ENCODE data around the gene TBC1D17. TPM values are rescaled to one million over a fixed set of nuclear protein-coding genes. Genes with fewer than 3 reads are reported as not detected.

The TBC1D17 gene
- polyA plus RNA-seq, 6 donors from 2014 or later = 10.5 to 20.6 (median 12.3) TPM

GRCh38 chr19:49930483-49931011 lies 53.0 kb downstream of the TBC1D17 start:
- DNase-seq = no peak
- Mint-ChIP-seq H3K36me3 (no peaks in the 10 kb centered on the region), H3K27me3 (no peaks in the 10 kb centered on the region), H3K4me1 (peaks cover 34 to 52% (median 39%) of the 10 kb centered on the region in 3 donors), H3K9me3 (peaks cover 0 to 5% (median 0%) of the 10 kb centered on the region in 7 donors), H3K27ac (peak overlapping the region in 5 of 6 donors; percentile 97 to 99 (median 98)), H3K4me3 (peak overlapping the region in 6 of 8 donors; percentile 71 to 99 (median 98))
- no peak for ATAC-seq (ENCODE audit: low read depth in 2 of 2)

GRCh38 chr19:49931293-49932040 lies 54.0 kb downstream of the TBC1D17 start:
- no peak for ATAC-seq (ENCODE audit: low read depth in 2 of 2)
- Mint-ChIP-seq H3K27me3 (no peaks in the 10 kb centered on the region), H3K4me1 (peaks cover 33 to 48% (median 38%) of the 10 kb centered on the region in 3 donors), H3K9me3 (peaks cover 0 to 5% (median 0%) of the 10 kb centered on the region in 7 donors), H3K36me3 (no peaks in the 10 kb centered on the region), H3K27ac (no peak overlapping the region), H3K4me3 (peak overlapping the region in 4 of 8 donors; percentile 57 to 71 (median 66))
- no peak for DNase-seq

DNA sequence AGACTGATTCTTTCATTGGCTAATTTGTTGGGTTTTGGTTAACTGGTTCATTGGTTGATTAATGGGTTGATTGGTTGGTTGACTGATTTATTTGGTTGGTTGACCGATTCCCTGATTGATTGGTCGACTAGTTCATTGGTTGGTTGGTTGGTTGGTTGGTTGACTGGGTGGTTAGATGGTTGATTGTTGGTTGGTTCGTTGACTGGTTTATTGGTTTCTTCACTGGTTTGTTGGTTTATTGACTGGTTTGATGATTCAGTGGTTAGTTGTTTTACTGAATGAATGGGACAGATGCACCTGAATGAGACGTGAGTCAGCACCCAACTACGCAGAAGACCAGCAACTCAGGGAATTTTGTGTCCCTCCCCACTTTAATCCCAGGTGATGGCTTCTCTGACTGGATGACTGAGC lies 54.5 kb downstream of the TBC1D17 start:
- H3K4me3 Mint-ChIP-seq = no peak overlapping the region
- H3K27ac Mint-ChIP-seq = peak overlapping the region in 1 of 6 donors; percentile 12
- no peaks in the 10 kb centered on the region for H3K36me3 Mint-ChIP-seq
- peaks cover 33 to 43% (median 36%) of the 10 kb centered on the region in 3 donors for H3K4me1 Mint-ChIP-seq
- peaks cover 0 to 5% (median 0%) of the 10 kb centered on the region in 7 donors for H3K9me3 Mint-ChIP-seq
- ATAC-seq (ENCODE audit: low read depth in 2 of 2) (no peak), DNase-seq (no peak)
- H3K27me3 Mint-ChIP-seq = no peaks in the 10 kb centered on the region

GRCh38 chr19:49932731-49933131 lies 55.2 kb downstream of the TBC1D17 start:
- ATAC-seq (ENCODE audit: low read depth in 2 of 2) (no peak), DNase-seq (no peak)
- Mint-ChIP-seq H3K4me3 (peak overlapping the region in 1 of 8 donors; percentile 40), H3K9me3 (peaks cover 0 to 5% (median 0%) of the 10 kb centered on the region in 7 donors), H3K27ac (no peak overlapping the region), H3K4me1 (peaks cover 27 to 39% (median 30%) of the 10 kb centered on the region in 3 donors), H3K27me3 (no peaks in the 10 kb centered on the region), H3K36me3 (no peaks in the 10 kb centered on the region)

GRCh38 chr19:49933643-49934042 lies 56.1 kb downstream of the TBC1D17 start:
- Mint-ChIP-seq H3K9me3 (peaks cover 0 to 5% (median 0%) of the 10 kb centered on the region in 7 donors), H3K4me1 (peaks cover 18 to 32% (median 23%) of the 10 kb centered on the region in 3 donors), H3K27me3 (no peaks in the 10 kb centered on the region), H3K4me3 (no peak overlapping the region), H3K36me3 (no peaks in the 10 kb centered on the region), H3K27ac (peak overlapping the region in 2 of 6 donors; percentile 20 to 84)
- no peak for ATAC-seq (ENCODE audit: low read depth in 2 of 2)
- no peak for DNase-seq

DNA sequence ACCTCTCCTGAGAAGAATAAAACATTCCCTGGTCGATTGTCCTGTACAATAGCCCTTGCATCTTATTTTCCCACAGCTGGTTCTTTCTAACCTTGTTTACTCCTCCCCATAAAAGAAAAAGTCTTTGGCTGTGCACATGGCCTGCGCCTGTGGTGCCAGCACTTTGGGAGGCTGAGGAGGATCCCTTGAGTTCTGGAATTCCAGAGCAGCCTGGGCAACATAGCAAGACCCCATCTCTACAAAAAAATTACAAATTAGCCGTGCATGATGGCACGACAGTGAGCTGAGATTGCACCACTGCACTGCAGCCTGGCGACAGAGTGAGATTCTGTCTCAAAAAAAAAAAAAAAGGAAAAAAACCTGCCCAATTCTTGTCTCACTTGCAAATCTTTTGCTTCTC lies 59.0 kb downstream of the TBC1D17 start:
- Mint-ChIP-seq H3K4me1 (peaks cover 0 to 18% (median 5%) of the 10 kb centered on the region in 3 donors), H3K4me3 (no peak overlapping the region), H3K27ac (peak overlapping the region in 2 of 6 donors; percentile 53 to 66), H3K27me3 (peaks cover 6 to 19% (median 10%) of the 10 kb centered on the region in 3 donors), H3K9me3 (no peaks in the 10 kb centered on the region), H3K36me3 (no peaks in the 10 kb centered on the region)
- ATAC-seq (ENCODE audit: low read depth in 2 of 2) (no peak), DNase-seq (no peak)

- Mint-ChIP-seq H3K9me3 (no peaks in the 10 kb centered on the region), H3K27me3 (peaks cover 6 to 23% (median 10%) of the 10 kb centered on the region in 3 donors), H3K4me3 (peak overlapping the region in 2 of 8 donors; percentile 41 to 52), H3K27ac (peak overlapping the region in 1 of 6 donors; percentile 62), H3K4me1 (peaks cover 0 to 18% (median 5%) of the 10 kb centered on the region in 3 donors), H3K36me3 (no peaks in the 10 kb centered on the region)
- peak; percentile 74 for DNase-seq
- peak; percentile 77 to 90 for ATAC-seq (ENCODE audit: low read depth in 2 of 2)
These were observed 60.4 kb downstream of the TBC1D17 start for GRCh38 chr19:49937750-49938381.

Other genes with a start within 250 kb of the TBC1D17 start
- 10 to 100 TPM; 16.6 to 24.9 (median 19.9) TPM for gene RRAS, start 237.6 kb upstream of the TBC1D17 start, polyA plus RNA-seq (ENCODE audit: low read depth in 6 of 6)
- 1 to 10 TPM in 3 of 6 donors, under 1 TPM in 2, not detected in 1; 0.84 to 2.9 (median 1.1) TPM for gene SCAF1, start 235.5 kb upstream of the TBC1D17 start, polyA plus RNA-seq (ENCODE audit: low read depth in 6 of 6)
- gene IRF3, start 211.8 kb upstream of the TBC1D17 start, polyA plus RNA-seq (ENCODE audit: low read depth in 6 of 6) = 10 to 100 TPM; 39.3 to 60.5 (median 52.4) TPM
- gene BCL2L12, start 211.8 kb upstream of the TBC1D17 start, polyA plus RNA-seq (ENCODE audit: low read depth in 6 of 6) = 10 to 100 TPM in 4 of 6 donors, 1 to 10 TPM in 2; 8.0 to 12.7 (median 10.6) TPM
- 100 to 1,000 TPM; 175 to 363 (median 192) TPM for gene PRMT1, start 200.4 kb upstream of the TBC1D17 start, polyA plus RNA-seq (ENCODE audit: low read depth in 6 of 6)
- gene ADM5, start 188.1 kb upstream of the TBC1D17 start, polyA plus RNA-seq (ENCODE audit: low read depth in 6 of 6) = under 1 TPM in 4 of 6 donors, not detected in 2; 0.19 to 0.47 (median 0.26) TPM
- not detected for gene CPT1C, start 186.6 kb upstream of the TBC1D17 start, polyA plus RNA-seq (ENCODE audit: low read depth in 6 of 6)
- gene TSKS, start 114.4 kb upstream of the TBC1D17 start, polyA plus RNA-seq (ENCODE audit: low read depth in 6 of 6) = under 1 TPM in 1 of 6 donors, not detected in 5; 0.18 TPM
- 1 to 10 TPM; 3.9 to 8.0 (median 5.0) TPM for gene AP2A1, start 110.7 kb upstream of the TBC1D17 start, polyA plus RNA-seq (ENCODE audit: low read depth in 6 of 6)
- gene FUZ, start 64.4 kb upstream of the TBC1D17 start, polyA plus RNA-seq (ENCODE audit: low read depth in 6 of 6) = 1 to 10 TPM; 4.7 to 8.4 (median 5.7) TPM
- 10 to 100 TPM; 21.2 to 49.7 (median 28.9) TPM for gene MED25, start 59.4 kb upstream of the TBC1D17 start, polyA plus RNA-seq (ENCODE audit: low read depth in 6 of 6)
- 10 to 100 TPM; 46.1 to 98.3 (median 60.3) TPM for gene PTOV1, start 26.5 kb upstream of the TBC1D17 start, polyA plus RNA-seq (ENCODE audit: low read depth in 6 of 6)
- 10 to 100 TPM; 39.4 to 64.9 (median 49.8) TPM for gene PNKP, start 10.1 kb upstream of the TBC1D17 start, polyA plus RNA-seq (ENCODE audit: low read depth in 6 of 6)
- 1 to 10 TPM; 1.5 to 6.0 (median 3.2) TPM for gene AKT1S1, start 347 bp upstream of the TBC1D17 start, polyA plus RNA-seq (ENCODE audit: low read depth in 6 of 6)
- gene IL4I1, start 19.2 kb downstream of the TBC1D17 start, polyA plus RNA-seq (ENCODE audit: low read depth in 6 of 6) = 1 to 10 TPM in 1 of 6 donors, under 1 TPM in 1, not detected in 4; 0.66 to 1.2 TPM
- under 1 TPM in 5 of 6 donors, not detected in 1; 0.49 to 0.99 (median 0.71) TPM for gene ATF5, start 51.5 kb downstream of the TBC1D17 start, polyA plus RNA-seq (ENCODE audit: low read depth in 6 of 6)
- 10 to 100 TPM; 30.3 to 59.2 (median 51.3) TPM for gene NUP62, start 51.8 kb downstream of the TBC1D17 start, polyA plus RNA-seq (ENCODE audit: low read depth in 6 of 6)
- not detected for gene SIGLEC11, start 83.5 kb downstream of the TBC1D17 start, polyA plus RNA-seq (ENCODE audit: low read depth in 6 of 6)
- gene VRK3, start 147.7 kb downstream of the TBC1D17 start, polyA plus RNA-seq (ENCODE audit: low read depth in 6 of 6) = 100 to 1,000 TPM in 1 of 6 donors, 10 to 100 TPM in 5; 78.8 to 121 (median 89.0) TPM
- 1 to 10 TPM; 3.1 to 8.6 (median 5.4) TPM for gene ZNF473, start 148.3 kb downstream of the TBC1D17 start, polyA plus RNA-seq (ENCODE audit: low read depth in 6 of 6)